H1 (cell line): ENCODE measurements around the gene PCDHGA1.

Experiments used
- ASH2L ChIP-seq: fragments of 200-600, 300-600 bp; sonication (generic); IDR thresholded peaks from one replicate; pipeline ENCODE4 v1.7.1; 2017; ENCODE audit warnings: low read length
- CTBP2 ChIP-seq: IDR thresholded peaks from 2 replicates; pipeline ENCODE4 v1.7.0; 2011; ENCODE audit warnings: borderline replicate concordance, mild to moderate bottlenecking, moderate library complexity, mixed read lengths, low read length; ENCODE audit not compliant: insufficient read depth, insufficient read length
- EZH2 ChIP-seq: fragments of 200-600 bp; sonication (generic); IDR thresholded peaks from 2 replicates; pipeline ENCODE4 v1.7.1; 2012; ENCODE audit warnings: low read depth, mild to moderate bottlenecking, moderate library complexity, low read length, inconsistent platforms; ENCODE audit not compliant: severe bottlenecking
- HDAC6 ChIP-seq: IDR thresholded peaks from one replicate; pipeline ENCODE4 v1.7.1; 2012; ENCODE audit warnings: low read depth, mild to moderate bottlenecking, inconsistent platforms, low read length, moderate library complexity
- NRF1 ChIP-seq: IDR thresholded peaks from 2 replicates; pipeline ENCODE4 v1.6.1; 2011; ENCODE audit warnings: mild to moderate bottlenecking, low read depth, low read length, improper control_type of control experiment
- POLR2AphosphoS5 ChIP-seq: IDR thresholded peaks from 2 replicates; pipeline ENCODE4 v1.6.1; 2011; ENCODE audit warnings: low read depth, low read length
- RXRA ChIP-seq: IDR thresholded peaks from 2 replicates; pipeline ENCODE4 v1.6.1; 2011; ENCODE audit warnings: low read depth, mild to moderate bottlenecking, low read length, moderate library complexity; ENCODE audit not compliant: insufficient read depth
- SIN3A ChIP-seq, 2 experiments: IDR thresholded peaks in 1 of 2; conservative IDR thresholded peaks in 1 of 2; 2 replicates each; pipeline ENCODE4 v1.6.1; 2011 to 2012; ENCODE audit warnings: low read length in 2 of 2, improper control_type of control experiment in 1 of 2, low read depth in 1 of 2, mild to moderate bottlenecking in 1 of 2
- SUZ12 ChIP-seq: fragments of 200-600 bp; sonication (generic); IDR thresholded peaks from 2 replicates; pipeline ENCODE4 v1.6.1; 2012; ENCODE audit warnings: mild to moderate bottlenecking, inconsistent platforms, low read length, moderate library complexity, mixed read lengths
- TAF1 ChIP-seq: IDR thresholded peaks from 2 replicates; pipeline ENCODE4 v1.6.1; 2011; ENCODE audit warnings: mild to moderate bottlenecking, low read depth, low read length
- TBP ChIP-seq: IDR thresholded peaks from 2 replicates; pipeline ENCODE4 v1.6.1; 2011; ENCODE audit warnings: low read depth, low read length, improper control_type of control experiment
- TF ChIP-seq, protein P1 (sequence below), 3 experiments: IDR thresholded peaks; 1 replicate in 2 of 3; 2 replicates in 1 of 3; pipeline versions ENCODE4 v1.5.1 to v1.6.1; 2011; ENCODE audit warnings: low read length in 3 of 3, mild to moderate bottlenecking in 3 of 3, inconsistent platforms in 2 of 3, low read depth in 1 of 3, moderate library complexity in 1 of 3; ENCODE audit not compliant: insufficient read depth in 1 of 3; ENCODE audit errors: control extremely low read depth in 1 of 3
- TF ChIP-seq, protein P2 (sequence below): IDR thresholded peaks from 2 replicates; pipeline ENCODE4 v1.6.1; 2012; ENCODE audit warnings: inconsistent platforms

- 0 out of 2 replicates have a peak, but pooled peaks have one; percentile 18 for TF ChIP-seq TBP
- TF ChIP-seq, protein P1, sequence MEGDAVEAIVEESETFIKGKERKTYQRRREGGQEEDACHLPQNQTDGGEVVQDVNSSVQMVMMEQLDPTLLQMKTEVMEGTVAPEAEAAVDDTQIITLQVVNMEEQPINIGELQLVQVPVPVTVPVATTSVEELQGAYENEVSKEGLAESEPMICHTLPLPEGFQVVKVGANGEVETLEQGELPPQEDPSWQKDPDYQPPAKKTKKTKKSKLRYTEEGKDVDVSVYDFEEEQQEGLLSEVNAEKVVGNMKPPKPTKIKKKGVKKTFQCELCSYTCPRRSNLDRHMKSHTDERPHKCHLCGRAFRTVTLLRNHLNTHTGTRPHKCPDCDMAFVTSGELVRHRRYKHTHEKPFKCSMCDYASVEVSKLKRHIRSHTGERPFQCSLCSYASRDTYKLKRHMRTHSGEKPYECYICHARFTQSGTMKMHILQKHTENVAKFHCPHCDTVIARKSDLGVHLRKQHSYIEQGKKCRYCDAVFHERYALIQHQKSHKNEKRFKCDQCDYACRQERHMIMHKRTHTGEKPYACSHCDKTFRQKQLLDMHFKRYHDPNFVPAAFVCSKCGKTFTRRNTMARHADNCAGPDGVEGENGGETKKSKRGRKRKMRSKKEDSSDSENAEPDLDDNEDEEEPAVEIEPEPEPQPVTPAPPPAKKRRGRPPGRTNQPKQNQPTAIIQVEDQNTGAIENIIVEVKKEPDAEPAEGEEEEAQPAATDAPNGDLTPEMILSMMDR (IDR thresholded peaks at IDR 0.05; ENCODE audit: control extremely low read depth in 1 of 3, insufficient read depth in 1 of 3, low read depth in 1 of 3, low read length in 3 of 3): peak in 1 of 3 experiments; percentile 5; a peak in 1 of 4 replicates
- TF ChIP-seq HDAC6: no peak
- TF ChIP-seq ASH2L: peak; percentile 49
- TF ChIP-seq TAF1: peak; percentile 42; the same call in 1 of the 2 replicates
- TF ChIP-seq, protein P2, sequence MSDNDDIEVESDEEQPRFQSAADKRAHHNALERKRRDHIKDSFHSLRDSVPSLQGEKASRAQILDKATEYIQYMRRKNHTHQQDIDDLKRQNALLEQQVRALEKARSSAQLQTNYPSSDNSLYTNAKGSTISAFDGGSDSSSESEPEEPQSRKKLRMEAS: no peak
- no peak for TF ChIP-seq POLR2AphosphoS5
- TF ChIP-seq RXRA: no peak
- TF ChIP-seq NRF1: no peak
- peak; percentile 47 for TF ChIP-seq EZH2
- no peak for TF ChIP-seq SUZ12
- no peak for TF ChIP-seq CTBP2
- peak; percentile 28 to 60; a peak in 1 of 4 replicates for TF ChIP-seq SIN3A (conservative IDR thresholded peaks at IDR 0.05 in 1 of 2, IDR thresholded peaks at IDR 0.05 in 1 of 2; ENCODE audit: low read depth in 1 of 2, low read length in 2 of 2)
Observed at GRCh38 chr5:141484641-141485311, 154.5 kb downstream of the PCDHGA1 start, which contains the start of gene PCDHGC4.
